Measurements from ENCODE around the gene VTI1B. TPM values are rescaled to one million over a fixed set of nuclear protein-coding genes. Genes with fewer than 3 reads are reported as not detected.

The VTI1B gene
- total and polyA plus RNA-seq, 2 donors (not counting 1 experiment from before 2014, with no cell fraction given) = 19.5 to 58.8 TPM

DNA sequence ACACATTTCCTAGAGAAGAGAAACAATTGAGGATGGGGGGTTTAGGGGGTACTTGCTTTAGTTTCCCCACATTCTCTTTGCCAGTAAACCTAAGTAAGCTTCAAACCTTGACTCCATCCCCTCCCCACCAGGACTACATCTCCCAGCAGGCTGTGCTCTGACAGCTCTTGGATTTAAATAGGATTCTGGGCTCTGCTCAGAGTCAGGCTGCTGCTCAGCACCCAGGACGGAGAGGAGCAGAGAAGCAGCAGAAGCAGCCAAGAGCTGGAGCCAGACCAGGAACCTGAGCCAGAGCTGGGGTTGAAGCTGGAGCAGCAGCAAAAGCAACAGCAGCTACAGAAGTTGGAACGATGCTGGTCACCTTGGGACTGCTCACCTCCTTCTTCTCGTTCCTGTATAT is 47.9 kb upstream of the VTI1B start:
- Histone ChIP-seq H2AFZ (ENCODE audit: insufficient read depth, low read depth, low read length, poor library complexity, severe bottlenecking) (no peak overlapping the region), H3K4me3 (ENCODE audit: control extremely low read depth in 1 of 5, extremely low read depth in 1 of 5, insufficient read depth in 1 of 5, low read depth in 2 of 5, low read length in 4 of 5) (no peak overlapping the region), H3K4me1 (ENCODE audit: control insufficient read depth in 2 of 2, insufficient read depth in 2 of 2, low read length in 2 of 2) (no peaks in the 10 kb centered on the region), H3K27ac (ENCODE audit: low read length in 2 of 2) (no peak overlapping the region), H3K9ac (ENCODE audit: low read length) (no peak overlapping the region), H3K27me3 (replicated peaks in 1 of 4; ENCODE audit: control extremely low read depth in 1 of 4, control insufficient read depth in 3 of 4, insufficient read depth in 4 of 4, low read length in 3 of 4) (peaks cover 0 to 26% (median 14%) of the 10 kb centered on the region in 4 experiments), H3K79me2 (ENCODE audit: control insufficient read depth, insufficient read depth, low read length) (no peaks in the 10 kb centered on the region), H4K20me1 (ENCODE audit: control insufficient read depth, insufficient read depth, low read length, poor library complexity, severe bottlenecking) (no peaks in the 10 kb centered on the region), H3K4me2 (replicated peaks; ENCODE audit: low read depth, low read length, poor library complexity, severe bottlenecking) (no peak overlapping the region), H3K36me3 (replicated peaks in 1 of 2; ENCODE audit: control extremely low read depth in 1 of 2, control insufficient read depth in 1 of 2, extremely low read depth in 1 of 2, insufficient read depth in 2 of 2, low read length in 1 of 2) (no peaks in the 10 kb centered on the region), H3K9me3 (ENCODE audit: control extremely low read depth in 1 of 3, control insufficient read depth in 2 of 3, insufficient read depth in 1 of 3, low read length in 2 of 3) (peaks cover 0 to 9% (median 5%) of the 10 kb centered on the region in 3 donors)
- ATAC-seq (ENCODE audit: low read depth) (no peak), DNase-seq (no peak)
- Mint-ChIP-seq H3K27me3 (peaks cover 46% of the 10 kb centered on the region), H3K9me3 (ENCODE audit: insufficient read depth) (no peaks in the 10 kb centered on the region), H3K4me3 (no peak overlapping the region), H3K4me1 (peaks cover 3% of the 10 kb centered on the region), H3K27ac (no peak overlapping the region)
- ChIA-PET POLR2A (no interaction called here), CTCF (interaction anchor here (1.3 kb wide), 1 partner anchor 16 kb away, joined by 4 read pairs; no protein-coding TSS in a partner anchor)
- TF ChIP-seq, protein P1, sequence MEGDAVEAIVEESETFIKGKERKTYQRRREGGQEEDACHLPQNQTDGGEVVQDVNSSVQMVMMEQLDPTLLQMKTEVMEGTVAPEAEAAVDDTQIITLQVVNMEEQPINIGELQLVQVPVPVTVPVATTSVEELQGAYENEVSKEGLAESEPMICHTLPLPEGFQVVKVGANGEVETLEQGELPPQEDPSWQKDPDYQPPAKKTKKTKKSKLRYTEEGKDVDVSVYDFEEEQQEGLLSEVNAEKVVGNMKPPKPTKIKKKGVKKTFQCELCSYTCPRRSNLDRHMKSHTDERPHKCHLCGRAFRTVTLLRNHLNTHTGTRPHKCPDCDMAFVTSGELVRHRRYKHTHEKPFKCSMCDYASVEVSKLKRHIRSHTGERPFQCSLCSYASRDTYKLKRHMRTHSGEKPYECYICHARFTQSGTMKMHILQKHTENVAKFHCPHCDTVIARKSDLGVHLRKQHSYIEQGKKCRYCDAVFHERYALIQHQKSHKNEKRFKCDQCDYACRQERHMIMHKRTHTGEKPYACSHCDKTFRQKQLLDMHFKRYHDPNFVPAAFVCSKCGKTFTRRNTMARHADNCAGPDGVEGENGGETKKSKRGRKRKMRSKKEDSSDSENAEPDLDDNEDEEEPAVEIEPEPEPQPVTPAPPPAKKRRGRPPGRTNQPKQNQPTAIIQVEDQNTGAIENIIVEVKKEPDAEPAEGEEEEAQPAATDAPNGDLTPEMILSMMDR (IDR thresholded peaks at IDR 0.05) = no peak
- whole genome bisulfite sequencing (ENCODE audit: insufficient coverage) = 18% methylated on average over 1 of the region's 3 CpGs
- intact Hi-C loops (cut with micrococcal nuclease) = no loop called here

DNA sequence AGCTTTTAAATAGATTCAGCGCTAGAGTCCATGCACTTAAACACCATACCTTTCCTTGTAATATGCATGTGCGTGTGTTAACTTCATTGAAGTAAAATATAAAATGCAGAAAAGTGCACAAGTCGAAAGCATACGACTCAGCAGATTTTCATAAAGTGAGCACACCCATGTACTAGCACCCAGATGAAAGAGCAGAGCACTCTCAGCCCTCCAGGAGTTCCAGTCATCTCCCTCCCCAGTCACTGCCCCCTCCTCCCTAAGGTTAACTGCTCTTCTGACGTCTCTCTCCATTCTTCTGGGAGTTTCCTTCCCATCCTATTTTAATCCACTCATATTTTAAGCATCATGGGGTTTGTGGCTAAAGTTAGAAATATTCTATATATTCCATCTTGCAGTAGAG is 47.4 kb upstream of the VTI1B start:
- Mint-ChIP-seq H3K4me3 (no peak overlapping the region), H3K4me1 (peaks cover 3% of the 10 kb centered on the region), H3K27ac (no peak overlapping the region), H3K27me3 (peaks cover 46% of the 10 kb centered on the region), H3K9me3 (ENCODE audit: insufficient read depth) (no peaks in the 10 kb centered on the region)
- no peak overlapping the region for H3K9ac ChIP-seq (ENCODE audit: low read length)
- no peaks in the 10 kb centered on the region for H3K4me1 ChIP-seq (ENCODE audit: control insufficient read depth in 2 of 2, insufficient read depth in 2 of 2, low read length in 2 of 2)
- WGBS (ENCODE audit: insufficient coverage) = 86% methylated on average over 2 of the region's 5 CpGs
- POLR2A ChIA-PET = no interaction called here
- no peaks in the 10 kb centered on the region for H4K20me1 ChIP-seq (ENCODE audit: control insufficient read depth, insufficient read depth, low read length, poor library complexity, severe bottlenecking)
- H3K79me2 ChIP-seq (ENCODE audit: control insufficient read depth, insufficient read depth, low read length) = no peaks in the 10 kb centered on the region
- TF ChIP-seq, protein P1 (IDR thresholded peaks at IDR 0.05) = no peak
- no peak for TF ChIP-seq EZH2 (IDR thresholded peaks at IDR 0.05; ENCODE audit: borderline replicate concordance, insufficient read depth, low read depth, low read length, poor library complexity, severe bottlenecking)
- peaks cover 0 to 26% (median 14%) of the 10 kb centered on the region in 4 experiments for H3K27me3 ChIP-seq (replicated peaks in 1 of 4; ENCODE audit: control extremely low read depth in 1 of 4, control insufficient read depth in 3 of 4, insufficient read depth in 4 of 4, low read length in 3 of 4)
- no peaks in the 10 kb centered on the region for H3K36me3 ChIP-seq (replicated peaks in 1 of 2; ENCODE audit: control extremely low read depth in 1 of 2, control insufficient read depth in 1 of 2, extremely low read depth in 1 of 2, insufficient read depth in 2 of 2, low read length in 1 of 2)
- no peak overlapping the region for H3K4me3 ChIP-seq (ENCODE audit: control extremely low read depth in 1 of 5, extremely low read depth in 1 of 5, insufficient read depth in 1 of 5, low read depth in 2 of 5, low read length in 4 of 5)
- no peak overlapping the region for H3K27ac ChIP-seq (ENCODE audit: low read length in 2 of 2)
- DNase-seq (no peak), ATAC-seq (ENCODE audit: low read depth) (no peak)
- CTCF ChIA-PET = interaction anchor here (1.3 kb wide), 1 partner anchor 15 kb away, joined by 4 read pairs; no protein-coding TSS in a partner anchor
- intact Hi-C loops (cut with micrococcal nuclease) = no loop called here
- no peak overlapping the region for H3K4me2 ChIP-seq (replicated peaks; ENCODE audit: low read depth, low read length, poor library complexity, severe bottlenecking)
- peaks cover 0 to 8% (median 5%) of the 10 kb centered on the region in 3 donors for H3K9me3 ChIP-seq (ENCODE audit: control extremely low read depth in 1 of 3, control insufficient read depth in 2 of 3, insufficient read depth in 1 of 3, low read length in 2 of 3)
- H2AFZ ChIP-seq (ENCODE audit: insufficient read depth, low read depth, low read length, poor library complexity, severe bottlenecking) = no peak overlapping the region

Measured in B cell (primary cell).